Activated naive CD8-positive, alpha-beta T cell treated with anti-CD3 and anti-CD28 coated beads, Interleukin-2, amount 10 ng/mL, durations not matched to agents 7 days and 5 days (primary cell): ENCODE results near the gene ZNF618. TPM values are rescaled to one million over a fixed set of nuclear protein-coding genes. Genes with fewer than 3 reads are reported as not detected.

Source experiments
- ATAC-seq: fragments of 150-1000 bp; cut with Tn5 transposase; one replicate; pipeline ENCODE4 v1.10.0; 2021; ENCODE audit warnings: low read depth, moderate library complexity
- POLR2A ChIA-PET: fragments of 350-600 bp; sonication (Branson Sonifier 250); formaldehyde crosslinking; loops from one replicate; lab custom pipeline; 2021; ENCODE audit warnings: antibody characterized with exemption; lab: Charles Lee
- DNase-seq: peaks from one replicate; pipeline ENCODE4 v3.0.0; 2021
- H3K27ac Mint-ChIP-seq: one replicate; pipeline ENCODE4 v1.8.0; 2022; ENCODE audit warnings: mild to moderate bottlenecking, mixed read lengths
- H3K27me3 Mint-ChIP-seq: one replicate; pipeline ENCODE4 v1.8.0; 2022; ENCODE audit warnings: mild to moderate bottlenecking, moderate library complexity, mixed read lengths
- H3K36me3 Mint-ChIP-seq: one replicate; pipeline ENCODE4 v1.8.0; 2021; ENCODE audit warnings: mild to moderate bottlenecking, mixed read lengths
- H3K4me1 Mint-ChIP-seq: one replicate; pipeline ENCODE4 v1.8.0; 2021; ENCODE audit warnings: mixed read lengths
- H3K4me3 Mint-ChIP-seq: one replicate; pipeline ENCODE4 v1.8.0; 2022; ENCODE audit warnings: mild to moderate bottlenecking, moderate library complexity, mixed read lengths
- H3K9me3 Mint-ChIP-seq: one replicate; pipeline ENCODE4 v1.8.0; 2021; ENCODE audit warnings: mixed read lengths
- total RNA-seq, 2 experiments: library from RNA; stranded (reverse); gene quantifications; one replicate each; pipeline ENCODE4 v1.2.3, GENCODE V29; 2021

ZNF618 gene
- total RNA-seq, 2 experiments from 2014 or later = 0.60 to 0.75 TPM

DNA sequence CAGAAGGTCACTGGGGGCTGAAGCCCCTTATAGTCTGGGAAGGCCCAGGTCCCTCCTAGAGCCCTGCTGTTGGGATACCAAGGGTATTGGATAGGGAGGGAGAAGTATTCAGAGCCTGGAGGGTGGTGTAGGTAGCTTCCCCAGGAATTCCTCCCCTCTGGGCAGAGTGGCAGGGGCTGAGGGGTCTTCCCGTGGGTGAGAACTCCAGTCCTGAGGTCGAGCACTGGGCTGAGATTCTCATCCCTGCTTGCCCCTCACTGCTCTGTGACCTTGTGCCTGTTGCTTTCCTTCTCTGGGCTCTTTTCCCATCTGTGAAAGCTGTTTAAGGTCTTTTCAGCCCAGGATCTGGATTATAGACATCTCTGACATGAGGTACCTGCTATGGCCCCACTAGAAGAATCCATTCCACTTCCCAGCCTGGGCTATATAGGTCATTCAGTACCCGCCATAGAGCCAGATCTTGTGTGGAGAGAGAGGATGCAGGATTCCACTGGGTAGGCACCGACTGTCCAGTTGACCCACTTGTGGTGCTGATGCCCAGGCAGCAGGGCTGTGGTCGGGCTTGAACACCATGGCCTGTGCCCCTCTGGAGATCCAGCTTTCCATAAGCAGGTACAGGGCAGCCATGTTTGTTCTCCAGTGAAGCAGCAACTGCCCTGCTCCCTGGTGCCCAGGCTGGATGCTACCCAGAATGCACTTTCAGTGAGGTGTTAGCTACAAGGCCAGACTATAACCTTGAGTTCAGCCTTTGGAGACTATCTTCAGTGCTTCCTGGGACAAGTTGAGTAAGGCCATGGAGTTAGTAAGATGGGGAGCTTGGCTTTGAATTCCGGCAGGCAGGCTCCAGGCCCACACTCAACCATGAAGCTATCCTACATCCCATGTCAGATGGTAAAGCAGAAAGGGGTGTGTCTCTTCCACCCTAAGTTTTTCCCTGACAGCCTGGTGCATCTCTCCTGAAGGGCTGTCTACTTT, 141.9 kb downstream of the ZNF618 start:
- H3K4me3 Mint-ChIP-seq = no peak overlapping the region
- H3K4me1 Mint-ChIP-seq = no peaks in the 10 kb centered on the region
- POLR2A ChIA-PET = no interaction called here
- no peaks in the 10 kb centered on the region for H3K27me3 Mint-ChIP-seq
- ATAC-seq = no peak
- H3K27ac Mint-ChIP-seq = no peak overlapping the region
- H3K9me3 Mint-ChIP-seq = no peaks in the 10 kb centered on the region
- DNase-seq = peak; percentile 3
- no peaks in the 10 kb centered on the region for H3K36me3 Mint-ChIP-seq

GRCh38 chr9:114021578-114021977, 145.5 kb downstream of the ZNF618 start:
- Mint-ChIP-seq H3K27ac (no peak overlapping the region), H3K27me3 (peaks cover 5% of the 10 kb centered on the region), H3K4me1 (no peaks in the 10 kb centered on the region), H3K36me3 (no peaks in the 10 kb centered on the region), H3K9me3 (peaks cover 13% of the 10 kb centered on the region), H3K4me3 (no peak overlapping the region)
- ATAC-seq = no peak
- no peak for DNase-seq
- POLR2A ChIA-PET = no interaction called here

DNA sequence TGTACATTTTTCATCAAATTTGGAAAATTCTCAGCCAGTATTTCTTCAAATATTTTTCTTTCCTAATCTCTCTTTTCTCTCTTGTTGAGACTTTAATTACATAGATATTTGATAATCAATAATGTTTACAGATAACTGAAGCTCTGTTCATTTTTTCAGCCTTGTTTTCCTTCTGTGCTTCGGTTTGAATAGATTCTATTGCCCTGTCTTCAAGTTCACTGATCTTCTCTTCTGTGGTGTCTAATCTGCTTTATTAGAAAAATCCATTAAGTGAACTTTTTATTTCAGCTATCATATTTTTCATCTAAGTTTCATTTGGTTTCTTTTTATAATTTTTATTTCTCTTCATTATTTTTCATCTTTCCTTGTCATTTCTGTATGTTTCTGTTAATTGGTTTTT, 147.9 kb downstream of the ZNF618 start:
- no peak for ATAC-seq
- no peaks in the 10 kb centered on the region for H3K4me1 Mint-ChIP-seq

DNA sequence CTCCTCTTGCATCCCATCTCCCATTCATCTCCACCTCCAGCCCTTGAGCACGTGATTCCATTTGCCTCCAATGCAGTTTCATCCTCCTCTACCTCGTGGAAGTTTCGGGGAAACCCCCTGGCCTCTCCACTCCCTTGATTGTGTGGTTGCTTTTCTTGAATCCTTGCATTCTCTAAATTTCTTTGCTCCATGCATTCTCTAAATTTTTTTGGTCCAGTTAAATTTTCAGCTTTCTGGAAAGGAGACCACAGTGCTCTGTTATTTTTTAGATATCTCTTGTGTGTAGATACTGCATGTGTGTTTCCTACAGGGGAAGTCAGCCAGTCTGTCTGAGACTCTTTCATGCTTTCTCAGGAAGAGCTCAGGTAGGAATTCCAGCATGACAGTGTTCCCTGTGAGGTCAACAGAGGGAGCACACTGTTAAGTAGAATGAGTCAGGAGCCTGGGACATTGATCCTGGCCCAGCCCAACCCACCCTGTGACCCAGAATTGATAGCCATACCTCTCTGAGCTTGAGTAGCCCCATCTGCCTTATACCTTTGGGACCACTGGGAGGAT, 149.2 kb downstream of the ZNF618 start:
- H3K4me1 Mint-ChIP-seq = peaks cover 1% of the 10 kb centered on the region
- no peak overlapping the region for H3K27ac Mint-ChIP-seq
- H3K27me3 Mint-ChIP-seq = peaks cover 5% of the 10 kb centered on the region
- DNase-seq (no peak), ATAC-seq (no peak)
- no peaks in the 10 kb centered on the region for H3K36me3 Mint-ChIP-seq
- H3K9me3 Mint-ChIP-seq = peaks cover 13% of the 10 kb centered on the region
- POLR2A ChIA-PET = no interaction called here
- no peak overlapping the region for H3K4me3 Mint-ChIP-seq

More for the DNA sequence above, 147.9 kb downstream of the ZNF618 start:
- DNase-seq = no peak
- Mint-ChIP-seq H3K36me3 (no peaks in the 10 kb centered on the region), H3K9me3 (peaks cover 13% of the 10 kb centered on the region), H3K27me3 (peaks cover 5% of the 10 kb centered on the region), H3K27ac (no peak overlapping the region), H3K4me3 (no peak overlapping the region)
- POLR2A ChIA-PET = no interaction called here

DNA sequence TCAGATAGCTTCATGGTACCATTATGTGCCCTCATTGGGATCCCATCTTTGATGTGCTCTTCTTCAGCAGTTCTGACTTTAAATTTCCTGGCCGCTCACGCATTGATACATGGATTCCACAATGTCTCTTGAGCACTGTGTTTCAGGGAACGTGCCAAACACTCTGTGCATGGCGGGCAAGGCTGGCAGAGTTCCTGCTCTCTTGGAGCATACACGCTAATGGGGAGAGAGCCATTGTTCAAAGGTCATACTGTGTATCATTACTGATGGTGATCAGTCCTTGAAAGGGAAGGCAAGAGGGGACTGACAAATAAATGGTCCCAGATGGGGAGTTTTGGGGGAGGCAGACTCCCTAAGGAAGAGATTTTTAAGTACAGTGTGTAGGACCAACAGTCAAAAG, 149.7 kb downstream of the ZNF618 start:
- POLR2A ChIA-PET = no interaction called here
- H3K36me3 Mint-ChIP-seq = no peaks in the 10 kb centered on the region
- H3K4me3 Mint-ChIP-seq = no peak overlapping the region

GRCh38 chr9:114026335-114026734, 150.2 kb downstream of the ZNF618 start:
- Mint-ChIP-seq H3K36me3 (no peaks in the 10 kb centered on the region), H3K4me3 (no peak overlapping the region), H3K9me3 (peaks cover 13% of the 10 kb centered on the region), H3K4me1 (peaks cover 1% of the 10 kb centered on the region), H3K27ac (no peak overlapping the region), H3K27me3 (peaks cover 5% of the 10 kb centered on the region)
- ATAC-seq (no peak), DNase-seq (no peak)
- POLR2A ChIA-PET = no interaction called here

More for the DNA sequence above, 149.7 kb downstream of the ZNF618 start:
- ATAC-seq (no peak), DNase-seq (no peak)
- H3K4me1 Mint-ChIP-seq = peaks cover 1% of the 10 kb centered on the region
- H3K9me3 Mint-ChIP-seq = peaks cover 13% of the 10 kb centered on the region
- no peak overlapping the region for H3K27ac Mint-ChIP-seq
- peaks cover 5% of the 10 kb centered on the region for H3K27me3 Mint-ChIP-seq

DNA sequence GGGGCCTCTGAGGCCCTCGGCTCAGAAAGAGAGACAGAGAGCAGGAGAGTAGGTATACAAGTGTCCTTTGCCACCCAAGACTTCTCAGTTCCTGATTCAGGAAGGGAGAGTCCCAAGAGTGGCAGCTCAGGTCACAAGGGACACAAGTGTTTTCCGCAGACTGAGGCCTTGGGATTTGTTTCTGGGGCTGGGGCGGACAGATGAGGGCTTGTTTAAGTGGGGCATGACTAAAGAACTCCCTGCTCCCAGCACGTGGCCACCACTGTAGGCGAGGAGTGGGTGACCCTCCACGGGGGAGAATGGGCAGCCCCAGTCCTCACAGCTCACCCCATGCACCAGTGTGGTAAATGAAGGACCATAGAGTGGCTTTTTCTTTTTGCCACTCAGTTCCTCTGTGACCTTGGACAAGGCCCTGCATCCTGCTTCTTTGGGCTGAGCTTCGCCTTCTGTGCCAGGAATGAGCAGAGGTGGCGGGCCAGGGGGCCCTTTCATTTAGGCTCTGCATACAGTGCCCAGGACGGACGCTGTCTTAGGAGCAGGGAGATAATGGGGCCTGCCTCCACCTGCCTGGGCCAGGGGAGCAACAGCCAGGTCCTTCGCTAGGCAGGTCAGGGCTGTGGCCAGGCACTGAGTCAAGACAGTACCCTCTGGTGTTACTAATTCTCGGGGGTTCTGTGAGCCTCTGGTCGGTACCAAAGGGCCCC, 151.2 kb downstream of the ZNF618 start:
- POLR2A ChIA-PET = no interaction called here

GRCh38 chr9:114027863-114028465, 151.9 kb downstream of the ZNF618 start:
- no peaks in the 10 kb centered on the region for H3K36me3 Mint-ChIP-seq
- H3K27ac Mint-ChIP-seq = no peak overlapping the region
- no peak for DNase-seq
- ATAC-seq = no peak
- POLR2A ChIA-PET = no interaction called here
- H3K4me1 Mint-ChIP-seq = peaks cover 1% of the 10 kb centered on the region
- H3K27me3 Mint-ChIP-seq = peaks cover 5% of the 10 kb centered on the region
- peaks cover 13% of the 10 kb centered on the region for H3K9me3 Mint-ChIP-seq
- H3K4me3 Mint-ChIP-seq = no peak overlapping the region

More for the DNA sequence above, 151.2 kb downstream of the ZNF618 start:
- no peak overlapping the region for H3K27ac Mint-ChIP-seq
- no peak for ATAC-seq
- DNase-seq = no peak
- H3K36me3 Mint-ChIP-seq = no peaks in the 10 kb centered on the region
- peaks cover 1% of the 10 kb centered on the region for H3K4me1 Mint-ChIP-seq
- H3K4me3 Mint-ChIP-seq = no peak overlapping the region
- H3K27me3 Mint-ChIP-seq = peaks cover 5% of the 10 kb centered on the region
- H3K9me3 Mint-ChIP-seq = peaks cover 13% of the 10 kb centered on the region

- no peak overlapping the region for H3K27ac Mint-ChIP-seq
- peaks cover 5% of the 10 kb centered on the region for H3K27me3 Mint-ChIP-seq
- DNase-seq (no peak), ATAC-seq (no peak)
- H3K4me1 Mint-ChIP-seq = peaks cover 1% of the 10 kb centered on the region
- POLR2A ChIA-PET = no interaction called here
- peaks cover 11% of the 10 kb centered on the region for H3K9me3 Mint-ChIP-seq
- no peak overlapping the region for H3K4me3 Mint-ChIP-seq
- no peaks in the 10 kb centered on the region for H3K36me3 Mint-ChIP-seq
Measured at GRCh38 chr9:114028646-114029045, 152.5 kb downstream of the ZNF618 start.

DNA sequence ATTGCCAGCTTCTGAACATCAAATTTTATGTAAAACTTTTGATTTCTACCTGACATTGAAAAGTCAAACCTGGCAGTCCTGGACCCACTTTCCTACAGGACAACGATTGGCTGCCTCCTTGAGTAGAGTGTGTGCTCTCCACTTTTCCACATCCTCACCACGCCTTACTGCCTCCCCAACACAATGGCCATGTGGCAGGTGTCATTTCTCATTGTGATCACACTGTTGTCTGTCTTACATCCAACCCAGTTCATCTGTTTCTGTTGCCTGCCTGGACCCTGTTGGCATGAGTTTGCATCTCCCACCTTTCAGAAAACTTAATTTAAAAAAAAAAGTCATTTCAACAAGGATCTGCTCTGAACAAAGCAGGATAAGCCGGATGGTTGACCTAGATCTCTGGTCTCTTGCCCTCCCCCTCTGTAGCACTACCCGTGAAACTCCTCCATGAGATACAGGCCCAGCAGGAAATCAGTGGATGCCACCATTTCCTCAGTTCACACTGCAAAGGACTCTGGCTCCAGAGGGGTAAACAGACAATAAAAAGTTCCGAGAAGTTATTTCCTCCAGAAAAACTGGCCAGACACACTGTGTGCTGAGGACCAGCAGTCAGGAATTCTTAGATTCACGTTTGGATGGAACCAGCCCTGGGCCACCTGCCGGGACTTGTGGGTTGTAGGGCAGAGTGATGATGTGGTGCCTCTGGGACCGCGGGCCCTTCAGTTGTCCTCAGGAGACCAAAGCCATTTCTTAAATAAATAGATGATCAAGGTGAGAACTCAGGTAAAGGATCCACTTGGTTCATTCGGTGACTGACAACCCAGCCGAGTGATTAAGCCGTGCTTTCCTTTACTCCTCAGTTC, 153.4 kb downstream of the ZNF618 start:
- ATAC-seq (no peak), DNase-seq (no peak)
- H3K27ac Mint-ChIP-seq = no peak overlapping the region
- no peaks in the 10 kb centered on the region for H3K36me3 Mint-ChIP-seq
- H3K4me3 Mint-ChIP-seq = no peak overlapping the region
- POLR2A ChIA-PET = no interaction called here
- H3K9me3 Mint-ChIP-seq = peaks cover 5% of the 10 kb centered on the region
- no peaks in the 10 kb centered on the region for H3K27me3 Mint-ChIP-seq
- H3K4me1 Mint-ChIP-seq = peaks cover 1% of the 10 kb centered on the region

GRCh38 chr9:114030364-114030763, 154.3 kb downstream of the ZNF618 start:
- H3K9me3 Mint-ChIP-seq = peaks cover 5% of the 10 kb centered on the region
- no peak overlapping the region for H3K27ac Mint-ChIP-seq
- no peak for DNase-seq

DNA sequence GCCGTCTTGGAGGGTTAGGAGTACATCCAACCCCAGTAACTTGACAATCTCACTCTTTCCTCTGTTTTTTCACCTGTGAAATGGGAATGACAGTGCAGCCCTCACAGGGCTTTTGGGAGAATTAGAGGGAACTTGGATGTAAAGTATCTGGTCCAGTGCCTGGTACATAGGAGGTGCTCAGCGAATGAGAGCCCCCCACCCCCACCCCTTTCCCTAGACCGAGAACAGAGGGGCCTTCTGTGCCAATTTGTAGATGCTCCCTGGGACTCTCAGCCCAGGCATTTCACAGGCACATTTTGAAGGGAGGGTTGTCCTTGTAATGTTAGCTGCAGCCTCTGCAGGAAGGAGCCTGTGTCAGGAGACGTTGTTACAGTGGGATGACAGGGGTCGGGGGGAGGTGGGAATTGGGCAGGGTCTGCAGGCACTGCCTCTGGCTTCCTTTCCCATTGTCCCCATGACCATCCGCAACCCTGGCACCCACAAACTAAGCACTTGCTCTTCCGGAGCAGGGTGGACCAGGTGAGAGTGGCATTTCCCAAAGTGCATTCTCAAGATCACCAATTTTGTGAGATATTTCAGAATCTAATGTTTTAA, 155.0 kb downstream of the ZNF618 start:
- peaks cover 1% of the 10 kb centered on the region for H3K4me1 Mint-ChIP-seq
- H3K4me3 Mint-ChIP-seq = no peak overlapping the region
- no peaks in the 10 kb centered on the region for H3K27me3 Mint-ChIP-seq
- ATAC-seq (no peak), DNase-seq (no peak)
- H3K36me3 Mint-ChIP-seq = no peaks in the 10 kb centered on the region
- H3K27ac Mint-ChIP-seq = no peak overlapping the region
- H3K9me3 Mint-ChIP-seq = no peaks in the 10 kb centered on the region
- POLR2A ChIA-PET = no interaction called here

More at GRCh38 chr9:114030364-114030763, 154.3 kb downstream of the ZNF618 start:
- Mint-ChIP-seq H3K4me3 (no peak overlapping the region), H3K4me1 (peaks cover 1% of the 10 kb centered on the region), H3K36me3 (no peaks in the 10 kb centered on the region), H3K27me3 (no peaks in the 10 kb centered on the region)
- ATAC-seq = no peak
- POLR2A ChIA-PET = no interaction called here
